RPMI7951 (cell line): ENCODE data around the gene PXT1. TPM values are rescaled to one million over a fixed set of nuclear protein-coding genes. Genes with fewer than 3 reads are reported as not detected.
A peak's percentile ranks its signal among the peaks of the same experiment; 100 is the strongest.

ENCODE experiments used
- DNase-seq: peaks from one replicate; pipeline ENCODE4 v3.0.0-alpha.2; 2012; ENCODE audit warnings: low read depth
- total RNA-seq: library from RNA; depleted of rRNA; stranded (reverse); fragments of >200 nt; shearing (Covaris generic); gene quantifications from 2 replicates; pipeline ENCODE4 v1.2.3, GENCODE V29; 2014; rRNA removed

The PXT1 gene
- total RNA-seq, 1 experiment from 2014 or later = 0.12 TPM

GRCh38 chr6:36346486-36347273 is 96.0 kb downstream of the PXT1 start:
- no peak for DNase-seq

DNA sequence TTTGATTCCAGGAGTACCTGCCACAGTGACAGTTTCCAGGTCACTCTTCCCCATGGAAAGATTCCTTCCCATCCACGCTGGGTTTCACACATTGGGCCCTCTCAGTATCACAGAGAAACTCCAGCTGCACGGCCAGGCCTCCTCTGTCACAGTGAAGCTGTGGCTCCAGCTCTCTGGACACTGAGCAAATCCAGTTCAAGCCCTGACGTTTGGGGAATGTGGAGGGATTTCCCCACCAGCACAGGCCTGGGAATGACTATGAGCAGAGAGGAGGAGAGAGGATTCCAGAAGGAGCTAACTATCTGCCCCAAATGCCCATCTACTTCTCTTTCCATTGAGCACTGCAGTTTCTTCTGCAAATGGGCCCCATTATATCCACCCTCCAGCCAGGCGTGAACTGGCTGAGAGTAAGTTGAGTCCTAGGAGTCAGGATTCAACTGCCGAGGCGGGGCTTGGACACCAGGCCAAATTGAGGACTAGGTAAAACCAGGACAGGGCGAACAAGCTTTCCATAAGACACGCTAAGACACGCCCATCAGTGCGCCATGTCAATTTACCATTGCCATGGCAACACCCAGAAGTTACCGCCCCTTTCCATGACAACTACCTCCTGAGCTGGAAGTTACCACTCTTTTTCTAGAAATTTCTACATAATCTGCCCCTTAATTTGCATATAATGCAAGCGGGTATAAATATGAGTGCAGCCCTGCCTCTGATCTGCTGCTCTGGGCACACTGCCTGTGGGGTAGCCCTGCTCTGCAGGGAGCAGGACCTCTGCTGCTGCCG is 96.8 kb downstream of the PXT1 start:
- no peak for DNase-seq

- no peak for DNase-seq
These were observed 99.5 kb downstream of the PXT1 start for GRCh38 chr6:36343109-36343680.

DNA sequence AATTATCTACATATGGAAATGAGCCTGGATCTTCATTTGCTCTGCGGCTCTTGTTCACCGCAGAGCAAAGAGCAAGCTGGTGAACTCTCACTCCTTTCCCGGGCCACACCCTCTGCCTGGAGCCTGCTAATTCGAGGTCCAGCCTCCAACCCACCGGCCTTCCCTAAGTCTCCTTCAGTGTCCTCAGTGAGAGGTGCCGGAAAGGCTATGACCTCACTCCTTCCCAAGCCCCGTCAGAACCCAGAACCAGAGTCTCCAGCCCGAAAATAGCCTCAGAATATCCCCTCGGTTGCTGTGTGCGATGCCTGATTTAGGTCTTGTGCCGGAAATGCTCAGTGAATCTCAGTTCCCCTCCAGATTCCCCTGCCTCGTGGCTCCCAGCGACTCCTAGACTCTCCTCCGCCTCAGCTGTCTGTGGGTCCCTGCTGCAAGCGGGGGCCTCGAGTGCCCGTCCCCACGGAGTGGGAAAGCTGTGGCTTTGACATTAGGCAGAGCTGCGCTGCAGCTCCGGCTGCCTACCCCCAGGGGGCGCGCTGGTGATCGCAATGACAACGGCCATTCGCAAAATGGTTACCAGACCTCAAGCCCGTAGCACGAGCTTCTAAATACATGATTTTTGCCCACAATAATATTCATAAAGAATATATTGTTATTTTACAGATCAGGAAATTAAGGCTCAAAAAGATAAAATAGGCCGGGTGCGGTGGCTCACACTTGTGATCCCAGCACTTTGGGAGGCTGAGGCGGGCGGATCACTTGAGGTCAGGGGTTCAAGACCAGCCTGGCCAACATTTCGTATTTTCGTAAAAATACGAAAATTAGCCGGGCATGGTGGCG is 101.8 kb downstream of the PXT1 start:
- DNase-seq = peak; percentile 61

Other genes starting within 250 kb of the PXT1 start
- gene BRPF3, start 246.1 kb downstream of the PXT1 start, total RNA-seq = 7.8 and 8.7 TPM in 2 replicates
- not detected in 2 replicates for gene PNPLA1, start 172.8 kb downstream of the PXT1 start, total RNA-seq
- gene BNIP5, start 106.0 kb downstream of the PXT1 start, total RNA-seq = not detected in 2 replicates
- gene ETV7, start 55.2 kb downstream of the PXT1 start, total RNA-seq = 0.24 and 0.39 TPM in 2 replicates
- gene KCTD20, start 146 bp upstream of the PXT1 start, total RNA-seq = 70.4 and 81.7 TPM in 2 replicates
- 22.3 and 25.7 TPM in 2 replicates for gene STK38, start 104.6 kb upstream of the PXT1 start, total RNA-seq
- 435 and 490 TPM in 2 replicates for gene SRSF3, start 151.5 kb upstream of the PXT1 start, total RNA-seq
- 18.0 TPM in 2 replicates for gene CDKN1A, start 235.9 kb upstream of the PXT1 start, total RNA-seq